GM23338 (cell line): ENCODE measurements around the gene CACNA1C. TPM values are rescaled to one million over a fixed set of nuclear protein-coding genes. Genes with fewer than 3 reads are reported as not detected.

ENCODE experiments used
- ATAC-seq: fragments of 200-7000 bp; cut with Tn5 transposase; 3 replicates; pipeline ENCODE4 v1.9.1; 2020
- DNase-seq: peaks from one replicate; pipeline ENCODE4 v3.0.0-alpha.2; 2015; ENCODE audit warnings: low spot score
- H2AFZ ChIP-seq: fragments of 200-600 bp; sonication (generic); 2 replicates; pipeline ENCODE4 v1.8.0; 2016; ENCODE audit warnings: antibody characterized with exemption, mild to moderate bottlenecking, moderate library complexity
- H3F3A ChIP-seq: fragments of 200-600 bp; sonication (generic); replicated peaks from 2 replicates; pipeline ENCODE4 v1.8.0; 2017; ENCODE audit warnings: antibody characterized with exemption, mixed run types, low read depth
- H3K27ac ChIP-seq: fragments of 200-600 bp; sonication (generic); 2 replicates; pipeline ENCODE4 v1.6.1; 2016; ENCODE audit warnings: low read depth
- H3K27me3 ChIP-seq: fragments of 200-600 bp; sonication (generic); 2 replicates; pipeline ENCODE4 v1.8.0; 2016; ENCODE audit warnings: mild to moderate bottlenecking, mixed run types, moderate library complexity; ENCODE audit not compliant: insufficient read depth
- H3K36me3 ChIP-seq: fragments of 200-600 bp; sonication (generic); 2 replicates; pipeline ENCODE4 v1.8.0; 2016; ENCODE audit warnings: mild to moderate bottlenecking; ENCODE audit not compliant: insufficient read depth
- H3K4me1 ChIP-seq: fragments of 200-600 bp; sonication (generic); 2 replicates; pipeline ENCODE4 v1.8.0; 2016; ENCODE audit warnings: mild to moderate bottlenecking, moderate library complexity; ENCODE audit not compliant: insufficient read depth
- H3K4me2 ChIP-seq: fragments of 200-600 bp; sonication (generic); 2 replicates; pipeline ENCODE4 v1.7.1; 2017; ENCODE audit warnings: mixed run types
- H3K4me3 ChIP-seq: fragments of 200-600 bp; sonication (generic); 2 replicates; pipeline ENCODE4 v1.6.1; 2016; ENCODE audit warnings: mixed run types
- H3K79me2 ChIP-seq: fragments of 200-600 bp; sonication (generic); replicated peaks from 2 replicates; pipeline ENCODE4 v1.8.0; 2017; ENCODE audit warnings: mild to moderate bottlenecking; ENCODE audit not compliant: insufficient read depth
- H3K9me2 ChIP-seq: fragments of 200-600 bp; sonication (generic); 2 replicates; pipeline ENCODE4 v1.8.0; 2017; ENCODE audit not compliant: insufficient read depth
- H4K20me1 ChIP-seq: fragments of 200-600 bp; sonication (generic); replicated peaks from 2 replicates; pipeline ENCODE4 v1.8.0; 2017; ENCODE audit warnings: mild to moderate bottlenecking; ENCODE audit not compliant: insufficient read depth
- H3K27ac Mint-ChIP-seq: 2 replicates; pipeline ENCODE4 v1.8.0; 2020; ENCODE audit warnings: inconsistent platforms, mild to moderate bottlenecking, moderate library complexity, mixed read lengths
- H3K27me3 Mint-ChIP-seq: 3 replicates; pipeline ENCODE4 v1.8.0; 2022; ENCODE audit warnings: low read depth, mild to moderate bottlenecking, moderate library complexity, mixed read lengths, inconsistent platforms; ENCODE audit not compliant: insufficient read depth, poor library complexity
- H3K36me3 Mint-ChIP-seq: 3 replicates; pipeline ENCODE4 v1.8.0; 2021; ENCODE audit warnings: low read depth, mild to moderate bottlenecking, inconsistent platforms, moderate library complexity, mixed read lengths
- H3K4me1 Mint-ChIP-seq: 3 replicates; pipeline ENCODE4 v1.8.0; 2020; ENCODE audit warnings: mild to moderate bottlenecking, inconsistent platforms, mixed read lengths
- H3K4me3 Mint-ChIP-seq: 3 replicates; pipeline ENCODE4 v1.8.0; 2021; ENCODE audit warnings: moderate library complexity, mild to moderate bottlenecking, inconsistent platforms, mixed read lengths
- H3K9me3 Mint-ChIP-seq: 3 replicates; pipeline ENCODE4 v1.8.0; 2020; ENCODE audit warnings: moderate library complexity, mild to moderate bottlenecking, inconsistent platforms, mixed read lengths
- CREB1 ChIP-seq: fragments of 250-450 bp; sonication (Bioruptor Pico); IDR thresholded peaks from 2 replicates; pipeline ENCODE4 v1.5.0; 2020; ENCODE audit warnings: low read depth, mild to moderate bottlenecking, moderate library complexity
- EZH2 ChIP-seq: fragments of 200-600 bp; sonication (generic); IDR thresholded peaks from one replicate; pipeline ENCODE4 v1.8.0; 2017; ENCODE audit warnings: antibody characterized with exemption, mild to moderate bottlenecking, low read depth; ENCODE audit not compliant: unreplicated experiment
- EZH2phosphoT487 ChIP-seq: fragments of 200-600 bp; sonication (generic); IDR thresholded peaks from one replicate; pipeline ENCODE4 v1.8.1; 2018; ENCODE audit warnings: antibody characterized with exemption; ENCODE audit not compliant: unreplicated experiment
- JUNB ChIP-seq: IDR thresholded peaks from one replicate; pipeline ENCODE4 v1.6.1; 2016; ENCODE audit warnings: antibody characterized with exemption; ENCODE audit not compliant: unreplicated experiment
- NANOG ChIP-seq: IDR thresholded peaks from 2 replicates; pipeline ENCODE4 v1.6.1; 2016; ENCODE audit warnings: antibody characterized with exemption, borderline replicate concordance
- POLR2AphosphoS5 ChIP-seq: IDR thresholded peaks from 2 replicates; pipeline ENCODE4 v1.6.1; 2016; ENCODE audit warnings: antibody characterized with exemption, low read depth
- STAT1 ChIP-seq: IDR thresholded peaks from one replicate; pipeline ENCODE4 v1.6.1; 2016; ENCODE audit warnings: antibody characterized with exemption; ENCODE audit not compliant: unreplicated experiment
- ZNF114 ChIP-seq: fragments of 250-450 bp; sonication (Bioruptor Pico); IDR thresholded peaks from 2 replicates; pipeline ENCODE4 v1.5.0; 2020; ENCODE audit warnings: mild to moderate bottlenecking, moderate library complexity
- ZNF331 ChIP-seq: fragments of 250-450 bp; sonication (Bioruptor Pico); IDR thresholded peaks from 2 replicates; pipeline ENCODE4 v1.5.0; 2020; ENCODE audit warnings: low read depth, mild to moderate bottlenecking, moderate library complexity
- polyA plus RNA-seq: library from polyadenylated mRNA; unstranded; fragments of >200 nt; fragmentation: Nextera tagmentation; extraction: Ambion mirVana; gene quantifications from 2 replicates; pipeline ENCODE4 v1.2.1, GENCODE V29; 2016
- total RNA-seq: library from RNA; depleted of rRNA; stranded (reverse); fragments of >200 nt; shearing (Covaris generic); gene quantifications from 2 replicates; pipeline ENCODE4 v1.2.3, GENCODE V29; 2014
- TF ChIP-seq, protein P1 (sequence below): IDR thresholded peaks from one replicate; pipeline ENCODE4 v1.6.1; 2018; ENCODE audit warnings: antibody characterized with exemption; ENCODE audit not compliant: unreplicated experiment
- TF ChIP-seq, protein P2 (sequence below), 2 experiments: fragments of 200-600 bp in 1 of 2; sonication (generic) in 1 of 2; conservative IDR thresholded peaks; 2 replicates each; pipeline versions ENCODE4 v1.5.1 to v1.6.1; 2016 to 2017; ENCODE audit warnings: antibody characterized with exemption in 2 of 2, low read depth in 2 of 2, mild to moderate bottlenecking in 2 of 2, moderate library complexity in 1 of 2
- TF ChIP-seq, protein P3 (sequence below): fragments of 250-450 bp; sonication (Bioruptor Pico); IDR thresholded peaks from 2 replicates; pipeline ENCODE4 v1.5.0; 2020; ENCODE audit warnings: mild to moderate bottlenecking, moderate library complexity
- TF ChIP-seq, protein P4 (sequence below): IDR thresholded peaks from 2 replicates; pipeline ENCODE4 v1.6.1; 2016; ENCODE audit warnings: antibody characterized with exemption

Gene CACNA1C
- total and polyA plus RNA-seq, 2 experiments from 2014 or later: 0.78 to 2.1 TPM

DNA sequence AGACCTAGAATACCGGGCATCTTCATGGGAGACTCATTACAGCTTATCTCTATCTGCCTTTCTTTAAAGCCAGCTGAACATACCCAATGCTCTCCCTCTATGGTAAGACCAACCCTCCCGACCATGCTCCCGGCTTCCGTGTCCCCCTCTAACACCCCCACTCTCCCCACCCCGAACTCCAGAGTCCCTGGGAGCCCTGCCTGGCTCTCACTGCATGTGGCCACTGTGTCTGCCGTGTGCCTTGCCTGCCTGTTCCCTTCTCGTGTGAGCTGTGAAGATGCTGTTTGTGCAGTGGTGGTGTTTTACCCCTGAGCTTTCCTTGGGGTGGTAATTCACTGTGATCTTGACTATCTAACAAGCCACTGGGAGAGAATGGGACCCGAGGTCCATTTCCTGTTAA, 595.6 kb downstream of the CACNA1C start:
- Histone ChIP-seq H3K36me3 (no peaks in the 10 kb centered on the region), H3K27me3 (no peaks in the 10 kb centered on the region), H4K20me1 (no peaks in the 10 kb centered on the region), H3K9me2 (no peaks in the 10 kb centered on the region; the same call in 1 of the 2 replicates), H3K79me2 (no peaks in the 10 kb centered on the region), H3K4me1 (no peaks in the 10 kb centered on the region), H3K4me2 (no peak overlapping the region), H2AFZ (no peak overlapping the region), H3F3A (no peaks in the 10 kb centered on the region), H3K27ac (no peak overlapping the region), H3K4me3 (no peak overlapping the region)
- ATAC-seq: no peak
- no peak for DNase-seq
- H3K27me3 Mint-ChIP-seq: peaks cover 9% of the 10 kb centered on the region
- TF ChIP-seq ZNF331 (CRISPR knock-in tag) (no peak), NANOG (no peak), ZNF114 (CRISPR knock-in tag) (no peak), CREB1 (CRISPR knock-in tag) (no peak), STAT1 (no peak), JUNB (no peak), EZH2 (no peak), POLR2AphosphoS5 (no peak), EZH2phosphoT487 (no peak)
- TF ChIP-seq, protein P1, sequence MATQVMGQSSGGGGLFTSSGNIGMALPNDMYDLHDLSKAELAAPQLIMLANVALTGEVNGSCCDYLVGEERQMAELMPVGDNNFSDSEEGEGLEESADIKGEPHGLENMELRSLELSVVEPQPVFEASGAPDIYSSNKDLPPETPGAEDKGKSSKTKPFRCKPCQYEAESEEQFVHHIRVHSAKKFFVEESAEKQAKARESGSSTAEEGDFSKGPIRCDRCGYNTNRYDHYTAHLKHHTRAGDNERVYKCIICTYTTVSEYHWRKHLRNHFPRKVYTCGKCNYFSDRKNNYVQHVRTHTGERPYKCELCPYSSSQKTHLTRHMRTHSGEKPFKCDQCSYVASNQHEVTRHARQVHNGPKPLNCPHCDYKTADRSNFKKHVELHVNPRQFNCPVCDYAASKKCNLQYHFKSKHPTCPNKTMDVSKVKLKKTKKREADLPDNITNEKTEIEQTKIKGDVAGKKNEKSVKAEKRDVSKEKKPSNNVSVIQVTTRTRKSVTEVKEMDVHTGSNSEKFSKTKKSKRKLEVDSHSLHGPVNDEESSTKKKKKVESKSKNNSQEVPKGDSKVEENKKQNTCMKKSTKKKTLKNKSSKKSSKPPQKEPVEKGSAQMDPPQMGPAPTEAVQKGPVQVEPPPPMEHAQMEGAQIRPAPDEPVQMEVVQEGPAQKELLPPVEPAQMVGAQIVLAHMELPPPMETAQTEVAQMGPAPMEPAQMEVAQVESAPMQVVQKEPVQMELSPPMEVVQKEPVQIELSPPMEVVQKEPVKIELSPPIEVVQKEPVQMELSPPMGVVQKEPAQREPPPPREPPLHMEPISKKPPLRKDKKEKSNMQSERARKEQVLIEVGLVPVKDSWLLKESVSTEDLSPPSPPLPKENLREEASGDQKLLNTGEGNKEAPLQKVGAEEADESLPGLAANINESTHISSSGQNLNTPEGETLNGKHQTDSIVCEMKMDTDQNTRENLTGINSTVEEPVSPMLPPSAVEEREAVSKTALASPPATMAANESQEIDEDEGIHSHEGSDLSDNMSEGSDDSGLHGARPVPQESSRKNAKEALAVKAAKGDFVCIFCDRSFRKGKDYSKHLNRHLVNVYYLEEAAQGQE: no peak
- TF ChIP-seq, protein P2, sequence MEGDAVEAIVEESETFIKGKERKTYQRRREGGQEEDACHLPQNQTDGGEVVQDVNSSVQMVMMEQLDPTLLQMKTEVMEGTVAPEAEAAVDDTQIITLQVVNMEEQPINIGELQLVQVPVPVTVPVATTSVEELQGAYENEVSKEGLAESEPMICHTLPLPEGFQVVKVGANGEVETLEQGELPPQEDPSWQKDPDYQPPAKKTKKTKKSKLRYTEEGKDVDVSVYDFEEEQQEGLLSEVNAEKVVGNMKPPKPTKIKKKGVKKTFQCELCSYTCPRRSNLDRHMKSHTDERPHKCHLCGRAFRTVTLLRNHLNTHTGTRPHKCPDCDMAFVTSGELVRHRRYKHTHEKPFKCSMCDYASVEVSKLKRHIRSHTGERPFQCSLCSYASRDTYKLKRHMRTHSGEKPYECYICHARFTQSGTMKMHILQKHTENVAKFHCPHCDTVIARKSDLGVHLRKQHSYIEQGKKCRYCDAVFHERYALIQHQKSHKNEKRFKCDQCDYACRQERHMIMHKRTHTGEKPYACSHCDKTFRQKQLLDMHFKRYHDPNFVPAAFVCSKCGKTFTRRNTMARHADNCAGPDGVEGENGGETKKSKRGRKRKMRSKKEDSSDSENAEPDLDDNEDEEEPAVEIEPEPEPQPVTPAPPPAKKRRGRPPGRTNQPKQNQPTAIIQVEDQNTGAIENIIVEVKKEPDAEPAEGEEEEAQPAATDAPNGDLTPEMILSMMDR (conservative IDR thresholded peaks at IDR 0.05; ENCODE audit: low read depth in 2 of 2): no peak
- TF ChIP-seq, protein P3, sequence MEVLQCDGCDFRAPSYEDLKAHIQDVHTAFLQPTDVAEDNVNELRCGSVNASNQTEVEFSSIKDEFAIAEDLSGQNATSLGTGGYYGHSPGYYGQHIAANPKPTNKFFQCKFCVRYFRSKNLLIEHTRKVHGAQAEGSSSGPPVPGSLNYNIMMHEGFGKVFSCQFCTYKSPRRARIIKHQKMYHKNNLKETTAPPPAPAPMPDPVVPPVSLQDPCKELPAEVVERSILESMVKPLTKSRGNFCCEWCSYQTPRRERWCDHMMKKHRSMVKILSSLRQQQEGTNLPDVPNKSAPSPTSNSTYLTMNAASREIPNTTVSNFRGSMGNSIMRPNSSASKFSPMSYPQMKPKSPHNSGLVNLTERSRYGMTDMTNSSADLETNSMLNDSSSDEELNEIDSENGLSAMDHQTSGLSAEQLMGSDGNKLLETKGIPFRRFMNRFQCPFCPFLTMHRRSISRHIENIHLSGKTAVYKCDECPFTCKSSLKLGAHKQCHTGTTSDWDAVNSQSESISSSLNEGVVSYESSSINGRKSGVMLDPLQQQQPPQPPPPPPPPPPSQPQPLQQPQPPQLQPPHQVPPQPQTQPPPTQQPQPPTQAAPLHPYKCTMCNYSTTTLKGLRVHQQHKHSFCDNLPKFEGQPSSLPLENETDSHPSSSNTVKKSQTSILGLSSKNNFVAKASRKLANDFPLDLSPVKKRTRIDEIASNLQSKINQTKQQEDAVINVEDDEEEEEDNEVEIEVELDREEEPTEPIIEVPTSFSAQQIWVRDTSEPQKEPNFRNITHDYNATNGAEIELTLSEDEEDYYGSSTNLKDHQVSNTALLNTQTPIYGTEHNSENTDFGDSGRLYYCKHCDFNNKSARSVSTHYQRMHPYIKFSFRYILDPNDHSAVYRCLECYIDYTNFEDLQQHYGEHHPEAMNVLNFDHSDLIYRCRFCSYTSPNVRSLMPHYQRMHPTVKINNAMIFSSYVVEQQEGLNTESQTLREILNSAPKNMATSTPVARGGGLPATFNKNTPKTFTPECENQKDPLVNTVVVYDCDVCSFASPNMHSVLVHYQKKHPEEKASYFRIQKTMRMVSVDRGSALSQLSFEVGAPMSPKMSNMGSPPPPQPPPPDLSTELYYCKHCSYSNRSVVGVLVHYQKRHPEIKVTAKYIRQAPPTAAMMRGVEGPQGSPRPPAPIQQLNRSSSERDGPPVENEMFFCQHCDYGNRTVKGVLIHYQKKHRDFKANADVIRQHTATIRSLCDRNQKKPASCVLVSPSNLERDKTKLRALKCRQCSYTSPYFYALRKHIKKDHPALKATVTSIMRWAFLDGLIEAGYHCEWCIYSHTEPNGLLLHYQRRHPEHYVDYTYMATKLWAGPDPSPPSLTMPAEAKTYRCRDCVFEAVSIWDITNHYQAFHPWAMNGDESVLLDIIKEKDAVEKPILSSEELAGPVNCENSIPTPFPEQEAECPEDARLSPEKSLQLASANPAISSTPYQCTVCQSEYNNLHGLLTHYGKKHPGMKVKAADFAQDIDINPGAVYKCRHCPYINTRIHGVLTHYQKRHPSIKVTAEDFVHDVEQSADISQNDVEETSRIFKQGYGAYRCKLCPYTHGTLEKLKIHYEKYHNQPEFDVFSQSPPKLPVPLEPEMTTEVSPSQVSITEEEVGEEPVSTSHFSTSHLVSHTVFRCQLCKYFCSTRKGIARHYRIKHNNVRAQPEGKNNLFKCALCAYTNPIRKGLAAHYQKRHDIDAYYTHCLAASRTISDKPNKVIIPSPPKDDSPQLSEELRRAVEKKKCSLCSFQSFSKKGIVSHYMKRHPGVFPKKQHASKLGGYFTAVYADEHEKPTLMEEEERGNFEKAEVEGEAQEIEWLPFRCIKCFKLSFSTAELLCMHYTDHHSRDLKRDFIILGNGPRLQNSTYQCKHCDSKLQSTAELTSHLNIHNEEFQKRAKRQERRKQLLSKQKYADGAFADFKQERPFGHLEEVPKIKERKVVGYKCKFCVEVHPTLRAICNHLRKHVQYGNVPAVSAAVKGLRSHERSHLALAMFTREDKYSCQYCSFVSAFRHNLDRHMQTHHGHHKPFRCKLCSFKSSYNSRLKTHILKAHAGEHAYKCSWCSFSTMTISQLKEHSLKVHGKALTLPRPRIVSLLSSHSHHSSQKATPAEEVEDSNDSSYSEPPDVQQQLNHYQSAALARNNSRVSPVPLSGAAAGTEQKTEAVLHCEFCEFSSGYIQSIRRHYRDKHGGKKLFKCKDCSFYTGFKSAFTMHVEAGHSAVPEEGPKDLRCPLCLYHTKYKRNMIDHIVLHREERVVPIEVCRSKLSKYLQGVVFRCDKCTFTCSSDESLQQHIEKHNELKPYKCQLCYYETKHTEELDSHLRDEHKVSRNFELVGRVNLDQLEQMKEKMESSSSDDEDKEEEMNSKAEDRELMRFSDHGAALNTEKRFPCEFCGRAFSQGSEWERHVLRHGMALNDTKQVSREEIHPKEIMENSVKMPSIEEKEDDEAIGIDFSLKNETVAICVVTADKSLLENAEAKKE (CRISPR knock-in tag): no peak
- TF ChIP-seq, protein P4, sequence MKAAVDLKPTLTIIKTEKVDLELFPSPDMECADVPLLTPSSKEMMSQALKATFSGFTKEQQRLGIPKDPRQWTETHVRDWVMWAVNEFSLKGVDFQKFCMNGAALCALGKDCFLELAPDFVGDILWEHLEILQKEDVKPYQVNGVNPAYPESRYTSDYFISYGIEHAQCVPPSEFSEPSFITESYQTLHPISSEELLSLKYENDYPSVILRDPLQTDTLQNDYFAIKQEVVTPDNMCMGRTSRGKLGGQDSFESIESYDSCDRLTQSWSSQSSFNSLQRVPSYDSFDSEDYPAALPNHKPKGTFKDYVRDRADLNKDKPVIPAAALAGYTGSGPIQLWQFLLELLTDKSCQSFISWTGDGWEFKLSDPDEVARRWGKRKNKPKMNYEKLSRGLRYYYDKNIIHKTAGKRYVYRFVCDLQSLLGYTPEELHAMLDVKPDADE: no peak
- H3K4me3 Mint-ChIP-seq: no peak overlapping the region
- H3K9me3 Mint-ChIP-seq: no peaks in the 10 kb centered on the region; the same call in 2 of the 3 replicates
- no peaks in the 10 kb centered on the region for H3K36me3 Mint-ChIP-seq
- H3K27ac Mint-ChIP-seq: no peak overlapping the region
- peaks cover 14% of the 10 kb centered on the region for H3K4me1 Mint-ChIP-seq
